DMS79 treated with DMSO at 0.1 percent for 48 hours (cell line): ENCODE data around the gene ATP8B4.

ENCODE experiments used
- DNase-seq: peaks from one replicate; lab custom pipeline; 2025; lab: John Stamatoyannopoulos, UW

The ATP8B4 gene

DNA sequence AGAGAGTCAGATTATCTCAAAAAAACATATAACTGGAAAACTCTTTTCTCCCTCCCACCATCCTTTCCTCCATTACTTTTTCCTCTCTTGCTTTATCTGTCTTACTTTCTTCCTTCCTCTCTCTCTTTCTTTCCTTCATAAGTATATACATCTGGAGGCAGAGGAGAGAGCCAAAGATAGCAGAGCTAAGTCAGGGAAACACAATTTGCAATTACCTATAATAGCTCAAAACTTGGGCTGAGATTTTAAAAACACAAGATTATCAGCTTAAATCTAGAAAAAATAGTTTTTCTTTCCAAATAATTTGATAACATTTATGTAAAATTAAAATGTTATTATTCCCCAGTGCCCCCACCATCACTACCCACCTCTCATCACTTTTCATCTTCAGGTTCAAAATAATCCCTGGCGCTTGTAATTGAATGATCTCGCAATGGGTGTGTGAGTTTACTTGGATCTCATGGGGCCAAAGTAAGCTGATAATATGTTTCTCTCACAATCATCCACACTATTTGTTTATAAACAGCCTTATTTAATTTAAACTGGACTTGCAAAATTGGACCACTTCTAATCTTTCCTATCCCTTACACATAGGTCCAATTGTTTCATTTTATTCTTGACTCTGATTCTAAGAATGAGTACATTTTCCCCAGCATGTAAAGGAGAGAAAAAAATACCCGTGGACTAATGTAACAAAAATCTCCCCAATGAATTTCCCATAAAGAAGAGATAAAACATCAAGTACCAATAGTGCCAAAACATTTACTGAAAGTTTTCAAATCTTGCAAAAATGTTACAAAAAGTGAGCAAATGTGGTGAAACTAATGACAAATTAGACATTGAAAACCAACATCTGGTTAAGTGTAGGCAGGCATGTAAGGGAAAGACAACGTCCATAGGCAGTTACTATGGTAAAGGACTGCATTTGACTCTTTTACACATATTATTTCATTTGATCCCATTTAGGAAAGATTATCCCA is 261.2 kb downstream of the ATP8B4 start:
- DNase-seq: no peak

DNA sequence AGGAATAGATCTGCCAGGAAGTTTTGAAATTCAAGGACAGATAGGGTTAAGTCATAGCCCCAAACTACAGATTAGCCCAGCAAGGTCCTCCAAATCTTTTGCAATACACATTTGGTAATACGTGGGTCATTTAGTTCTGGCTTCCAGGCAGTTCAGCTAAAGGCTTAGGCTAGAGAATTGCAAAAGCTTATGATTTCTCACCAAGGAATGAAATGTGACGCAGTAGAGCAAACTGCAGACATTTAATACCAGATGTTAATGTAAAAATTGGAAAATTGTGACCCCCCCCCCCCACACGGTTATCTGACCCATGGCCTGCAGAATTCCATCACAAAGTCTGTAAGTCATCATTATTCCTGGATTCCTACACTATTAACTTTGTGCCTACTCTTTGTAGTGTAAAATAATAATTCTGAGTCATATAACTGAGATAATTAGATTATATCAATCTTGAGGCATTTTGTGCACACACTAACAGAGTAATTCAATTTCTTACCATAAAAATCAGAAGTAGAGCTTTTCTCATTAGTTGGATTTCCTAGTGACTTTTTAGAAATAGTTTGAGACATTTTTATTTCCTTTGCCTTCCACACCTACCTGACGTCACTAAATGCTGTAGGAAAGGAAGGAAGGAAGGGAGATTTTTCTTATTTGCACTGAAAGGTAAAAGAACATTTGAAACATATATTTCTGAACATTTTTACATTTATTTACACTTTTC is 263.0 kb downstream of the ATP8B4 start:
- DNase-seq: no peak

DNA sequence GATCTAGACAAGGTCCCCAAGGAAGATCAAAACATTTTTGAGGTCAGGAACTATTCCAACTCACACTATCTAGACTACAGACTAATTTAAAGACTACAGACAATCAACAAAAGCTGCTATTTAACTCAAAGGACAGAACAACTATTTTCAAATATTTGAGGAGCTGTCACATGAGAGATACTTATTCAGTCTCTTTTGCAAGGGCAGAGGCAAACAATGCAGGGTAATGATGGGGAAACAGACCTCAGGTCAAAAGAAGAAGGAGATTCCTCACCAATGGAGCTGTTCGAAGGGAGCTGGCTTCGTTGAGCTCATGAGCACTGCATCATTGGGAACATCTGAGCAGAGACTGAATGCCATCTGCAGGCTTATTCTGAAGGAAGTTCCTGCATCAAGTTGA is 266.3 kb downstream of the ATP8B4 start:
- no peak for DNase-seq

DNA sequence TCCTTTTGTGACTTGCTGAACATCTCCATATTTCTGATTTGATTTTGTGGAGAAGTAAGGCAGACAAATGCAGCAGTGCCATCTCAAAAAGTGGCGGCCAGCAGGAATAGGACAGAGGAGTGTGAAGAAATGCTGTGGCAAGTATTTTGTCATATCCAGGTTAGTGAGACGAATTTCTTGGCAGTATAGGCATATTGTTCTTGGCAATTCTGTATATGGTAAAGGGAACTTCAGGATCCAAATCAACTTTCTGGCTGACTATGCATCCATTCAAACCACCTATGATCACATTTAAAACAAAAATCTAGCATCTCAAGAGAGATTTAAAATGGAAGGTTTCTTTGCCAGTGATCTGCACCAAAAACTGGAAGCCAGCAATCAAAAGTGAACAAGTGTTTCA is 270.2 kb downstream of the ATP8B4 start:
- no peak for DNase-seq

DNA sequence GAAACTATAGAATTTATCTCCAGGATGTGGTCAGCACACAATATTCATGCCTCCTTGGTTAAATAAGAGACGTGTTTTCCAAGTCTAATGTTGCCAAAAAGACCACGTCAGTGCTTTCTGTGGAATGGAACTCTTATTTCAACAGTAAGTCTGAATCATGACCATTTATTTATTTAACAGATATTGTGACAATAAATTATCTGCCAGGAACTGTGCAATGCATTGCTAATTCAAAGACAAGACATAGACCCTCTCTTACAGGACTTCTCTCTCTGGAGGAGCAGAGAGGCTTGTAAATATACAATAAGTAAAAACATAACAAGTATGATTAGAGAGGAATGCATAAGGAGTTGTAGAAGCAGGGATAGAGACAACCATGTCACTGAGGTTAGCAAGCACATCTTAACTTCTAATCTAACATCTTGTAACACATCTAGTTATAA is 270.7 kb downstream of the ATP8B4 start:
- no peak for DNase-seq

DNA sequence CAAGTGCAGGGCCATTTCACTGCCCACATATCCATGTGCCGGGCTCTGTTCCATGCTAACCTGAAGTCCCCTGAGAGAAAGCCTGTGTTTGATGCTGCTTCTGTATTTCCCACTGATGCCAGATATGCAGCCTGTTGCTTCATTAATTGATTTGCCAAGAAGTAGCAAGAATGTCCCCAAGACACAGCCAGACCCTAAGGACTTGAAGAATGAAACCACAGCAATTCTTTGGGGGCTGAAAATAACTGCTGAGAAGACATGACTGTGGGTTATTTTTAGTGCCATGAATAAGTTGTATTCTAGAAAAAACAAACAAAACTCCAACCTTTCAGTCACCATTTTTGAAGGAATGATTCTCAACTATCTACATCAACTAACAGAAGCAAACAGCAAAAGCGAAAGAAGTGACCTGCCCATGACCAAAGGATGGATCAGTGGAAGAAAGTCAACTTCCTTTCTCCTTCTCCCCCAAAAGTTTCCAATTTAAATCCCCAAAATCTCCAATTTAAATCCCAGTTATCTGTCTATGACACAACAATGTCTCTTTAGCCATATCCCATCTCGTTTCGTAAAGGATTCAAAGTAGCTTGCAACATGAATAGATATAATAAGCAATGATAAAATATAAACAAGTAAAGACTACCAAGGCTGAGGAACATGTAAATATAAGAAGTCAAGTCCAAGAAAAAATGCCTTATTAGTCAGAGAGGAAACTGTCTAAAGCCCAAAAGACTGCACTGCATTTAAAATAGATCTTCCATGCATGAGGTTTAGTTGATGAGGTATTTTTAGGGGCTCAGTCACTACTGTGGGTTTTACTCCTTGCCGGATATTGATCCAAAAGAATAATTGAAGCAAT is 271.4 kb downstream of the ATP8B4 start:
- no peak for DNase-seq

DNA sequence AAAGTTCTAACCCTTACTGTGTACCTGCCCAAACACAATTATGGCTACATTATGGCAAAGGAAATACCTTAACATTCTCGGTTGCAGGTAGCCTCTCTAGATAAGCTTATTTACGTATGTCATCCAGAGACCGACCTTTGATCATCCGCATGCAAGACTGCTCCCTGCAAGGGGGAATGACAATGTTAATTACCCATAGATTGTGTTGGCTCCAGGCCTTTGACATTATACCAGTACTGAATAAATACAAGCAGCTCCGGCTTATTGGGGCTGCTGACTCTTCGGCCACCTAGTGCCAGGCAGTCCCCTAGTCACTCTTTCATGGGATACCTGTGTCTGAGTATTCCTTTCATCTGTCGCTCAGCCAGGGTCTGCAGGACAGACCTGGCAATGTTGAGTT is 274.6 kb downstream of the ATP8B4 start:
- no peak for DNase-seq

DNA sequence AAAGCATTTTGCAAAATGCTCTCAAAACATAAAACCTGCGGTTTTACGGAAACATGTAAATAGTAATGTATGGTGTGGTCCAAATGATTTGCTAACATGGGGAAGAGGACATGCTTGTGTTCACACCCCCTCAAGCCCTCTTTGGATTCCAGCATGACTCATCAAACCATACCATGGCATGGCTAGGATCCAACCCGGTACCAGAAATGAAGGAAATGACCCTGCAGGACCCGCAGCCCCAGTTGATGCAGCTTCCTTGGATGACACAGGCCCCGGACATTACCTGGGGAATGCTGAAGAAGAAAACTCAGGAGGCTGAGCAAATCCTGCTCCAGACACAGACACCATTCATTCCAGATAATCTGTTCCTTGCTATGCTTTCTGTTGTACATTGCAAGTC is 275.3 kb downstream of the ATP8B4 start:
- no peak for DNase-seq

DNA sequence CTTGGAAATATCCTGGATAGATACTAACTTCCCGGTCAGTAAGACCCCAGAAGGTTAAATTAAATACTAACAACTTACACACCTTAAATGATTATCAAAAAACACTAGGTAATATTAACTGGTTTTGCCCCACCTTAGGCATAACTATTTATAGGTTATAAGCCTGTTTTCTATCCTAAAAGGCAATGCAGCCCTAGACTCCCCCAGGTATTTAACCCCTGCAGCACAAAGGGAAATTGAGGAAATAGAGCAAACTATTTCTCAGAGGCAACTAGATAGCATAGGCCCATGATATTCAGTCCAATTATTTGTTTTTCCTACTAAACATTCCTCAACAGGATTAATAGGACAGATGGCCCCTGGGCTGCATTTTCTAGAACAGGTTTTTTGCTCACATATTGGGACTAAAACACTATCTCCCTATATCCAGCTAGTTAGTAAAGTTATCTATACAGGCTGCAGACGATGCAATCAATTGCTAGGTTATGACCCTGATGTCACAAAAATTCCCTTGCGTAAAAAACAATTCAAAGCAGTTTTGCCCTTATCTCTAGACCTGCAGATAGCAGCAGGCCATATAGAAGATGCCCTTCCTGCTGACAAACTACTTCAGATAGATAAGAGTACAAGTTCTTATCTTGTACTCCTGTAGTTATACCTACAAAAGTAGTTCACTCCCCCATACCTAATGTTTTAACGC is 276.9 kb downstream of the ATP8B4 start:
- DNase-seq: no peak

DNA sequence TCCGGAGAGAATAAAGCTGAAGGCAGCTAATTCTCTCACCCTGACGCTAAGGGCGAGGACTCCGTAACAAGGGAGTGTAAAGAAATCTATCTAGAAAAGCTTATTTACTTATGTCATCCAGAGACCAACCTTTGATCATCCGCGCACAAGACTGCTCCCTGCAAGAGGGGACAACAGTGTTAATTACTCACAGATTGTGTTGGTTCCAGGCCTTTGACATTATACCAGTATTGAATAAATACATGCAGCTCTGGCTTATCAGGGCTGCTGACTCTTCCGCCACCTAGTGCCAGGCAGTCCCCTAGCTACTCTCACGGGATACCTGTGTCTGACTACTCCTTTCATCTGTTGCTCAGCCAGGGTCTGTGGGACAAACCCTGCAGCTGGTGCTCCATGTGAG is 286.5 kb downstream of the ATP8B4 start:
- DNase-seq: no peak

DNA sequence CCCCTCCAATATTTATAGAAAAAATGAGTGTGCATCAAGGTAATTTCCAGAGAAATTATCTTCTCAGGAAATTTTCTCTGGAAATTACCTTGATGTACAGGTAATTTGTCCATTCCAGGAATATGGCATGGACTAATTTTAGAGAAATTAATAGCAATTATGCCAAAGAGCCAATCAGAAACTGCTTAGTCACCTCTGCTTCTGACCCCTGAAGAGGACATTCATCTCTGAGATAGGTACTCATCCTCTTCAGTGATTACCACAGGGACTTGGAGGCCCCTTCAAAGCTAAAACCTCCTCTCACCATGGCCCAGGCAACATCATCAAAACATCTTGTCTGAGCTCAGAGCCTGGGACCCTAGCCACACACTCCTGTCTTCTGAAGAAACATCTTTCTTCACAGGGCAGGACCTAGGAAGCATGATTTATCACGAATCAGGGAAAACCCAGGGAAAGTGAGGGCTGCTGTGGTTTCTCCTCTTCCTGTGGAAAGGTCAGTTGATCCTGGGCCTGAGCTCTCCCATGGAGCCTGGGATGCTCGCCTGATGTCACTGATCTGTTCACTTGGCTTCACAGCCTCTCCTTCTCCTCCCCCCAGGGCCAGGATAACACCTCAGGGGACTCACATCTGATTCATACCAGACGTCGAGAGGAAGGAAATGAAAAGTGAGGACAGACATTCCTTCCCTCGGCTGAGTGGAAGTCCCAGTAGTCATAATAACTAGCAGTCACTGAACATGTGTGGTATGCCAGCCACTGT is 287.6 kb downstream of the ATP8B4 start:
- DNase-seq: no peak

DNA sequence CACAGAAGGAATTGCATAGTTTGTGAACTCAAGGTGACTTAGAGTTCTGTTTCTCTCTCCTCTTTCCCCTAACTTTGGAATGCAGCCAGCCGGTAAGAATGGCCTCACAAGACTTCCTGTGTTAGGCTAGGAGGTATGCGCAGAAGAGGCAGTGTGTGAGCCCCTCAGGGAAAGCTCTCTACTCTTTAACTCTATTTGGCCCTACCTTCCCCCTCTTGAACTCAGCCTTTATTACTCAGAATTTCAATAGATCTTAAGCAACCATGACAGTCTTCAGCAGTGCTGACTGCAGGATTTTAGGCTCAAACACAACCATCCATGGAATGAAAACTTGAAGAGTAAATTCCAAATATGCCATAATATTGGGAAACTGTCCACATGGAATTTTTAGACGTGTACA is 288.6 kb downstream of the ATP8B4 start:
- DNase-seq: no peak

DNA sequence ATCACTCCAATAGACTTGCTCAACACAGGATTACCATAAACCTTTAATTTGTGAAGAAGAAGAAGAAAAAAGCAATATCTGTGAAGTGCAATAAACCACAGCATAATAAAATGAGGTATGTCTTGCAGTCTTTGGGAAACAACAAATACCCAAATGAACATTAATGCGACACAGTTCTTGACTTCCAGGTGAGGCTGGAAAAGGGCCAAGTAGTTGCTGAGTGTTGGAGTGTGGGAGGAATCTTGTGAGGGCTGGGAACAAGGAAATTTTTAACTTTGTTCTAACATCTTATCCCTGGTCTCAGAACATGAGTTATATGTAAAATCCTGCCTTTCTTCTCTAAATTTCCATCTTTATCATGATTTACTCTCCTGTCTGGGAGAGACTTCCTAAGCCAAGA is 291.7 kb downstream of the ATP8B4 start:
- no peak for DNase-seq

DNA sequence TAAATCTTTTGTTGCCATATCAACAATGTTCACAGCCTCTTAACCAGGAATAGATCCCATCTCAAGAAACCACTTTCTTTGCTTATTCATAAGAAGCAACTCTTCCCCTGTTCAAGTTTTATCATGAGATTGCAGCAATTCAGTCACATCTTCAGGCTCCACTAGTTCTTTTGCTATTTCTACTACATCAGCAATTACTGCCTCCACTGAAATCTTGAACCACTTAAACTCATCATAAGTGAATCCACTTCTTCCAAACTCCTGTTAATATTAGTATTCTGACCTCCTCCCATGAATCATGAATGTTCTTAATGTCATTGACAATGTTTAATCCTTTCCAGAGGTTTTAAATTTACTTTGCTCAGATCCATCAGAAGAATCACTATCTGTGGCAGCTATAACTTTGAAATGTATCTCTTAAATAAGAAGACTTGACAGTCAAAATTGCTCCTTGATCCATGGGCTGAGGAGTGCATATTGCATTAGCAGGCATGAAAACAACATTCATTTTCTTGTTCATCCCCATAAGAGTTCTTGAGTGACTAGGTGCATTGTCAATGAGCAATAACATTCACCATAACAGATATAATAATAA is 292.3 kb downstream of the ATP8B4 start:
- DNase-seq: no peak

DNA sequence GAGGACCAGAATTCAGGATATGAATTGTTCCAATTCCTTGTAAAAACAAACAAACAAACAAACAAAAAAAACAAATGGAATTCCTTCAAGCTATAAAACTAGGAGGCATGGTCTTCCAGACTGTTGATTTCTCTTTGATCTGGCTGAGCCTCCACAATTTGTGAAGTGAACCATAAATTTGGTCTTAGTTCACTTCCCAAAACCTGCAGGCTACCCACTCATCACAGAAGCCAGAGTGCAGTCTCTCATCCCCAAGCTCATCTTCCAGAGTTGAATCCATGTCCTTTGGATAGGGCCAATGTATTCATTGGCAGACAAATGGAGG is 294.3 kb downstream of the ATP8B4 start:
- DNase-seq: no peak

DNA sequence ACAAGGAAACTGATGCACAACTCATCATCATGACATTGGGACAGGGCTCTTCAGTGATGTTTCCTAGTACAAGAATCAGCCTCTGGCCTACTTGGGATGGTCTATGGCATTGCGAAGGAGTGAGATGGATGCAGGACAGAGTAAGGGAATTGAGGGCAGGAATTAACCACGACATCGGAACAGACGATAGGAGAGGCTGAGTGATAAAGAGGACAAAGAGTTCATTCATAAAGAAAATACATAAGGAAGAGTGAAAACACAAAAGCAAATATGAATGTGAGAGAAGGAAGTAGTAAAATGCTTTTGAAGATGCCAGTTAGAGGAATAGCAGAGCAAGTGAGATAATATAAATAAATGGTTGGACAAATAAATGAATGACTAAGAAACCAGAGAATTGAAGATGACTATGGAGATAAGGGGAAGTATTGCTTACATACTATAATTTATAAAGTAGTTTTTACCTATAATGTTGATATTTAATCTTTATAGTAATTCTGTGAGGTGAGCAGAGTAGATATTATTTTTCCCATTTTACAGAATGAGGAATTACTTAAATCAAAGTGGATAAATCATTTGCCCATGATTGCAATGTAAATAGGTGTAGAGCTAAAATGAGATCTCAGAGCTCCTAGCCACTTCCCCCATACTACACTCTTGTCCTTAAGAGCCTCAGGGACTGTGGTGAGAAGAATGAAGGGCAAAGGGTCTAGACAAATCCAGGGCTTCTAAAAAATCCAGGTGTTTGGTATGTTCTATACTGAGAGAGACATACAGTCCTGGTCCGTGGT is 294.9 kb downstream of the ATP8B4 start:
- DNase-seq: no peak

DNA sequence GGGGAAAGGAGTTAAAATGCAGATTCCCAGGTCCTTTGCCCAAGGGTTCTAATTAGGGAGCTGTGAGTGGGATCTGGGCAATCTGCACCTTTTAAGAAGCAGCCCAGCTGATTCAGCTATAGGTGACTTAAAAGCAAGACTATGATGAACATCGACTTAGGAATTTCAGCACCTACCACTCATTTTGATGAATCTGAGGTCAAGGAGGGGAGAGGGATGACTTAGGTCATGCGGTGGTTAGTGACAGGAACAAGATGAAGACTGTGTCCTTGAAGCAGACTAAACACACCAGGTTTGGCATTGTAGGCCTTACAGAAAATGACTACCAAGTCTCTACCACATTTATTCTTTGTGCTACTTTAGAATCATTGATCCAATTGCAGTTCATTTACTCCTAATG is 301.9 kb downstream of the ATP8B4 start:
- DNase-seq: no peak

DNA sequence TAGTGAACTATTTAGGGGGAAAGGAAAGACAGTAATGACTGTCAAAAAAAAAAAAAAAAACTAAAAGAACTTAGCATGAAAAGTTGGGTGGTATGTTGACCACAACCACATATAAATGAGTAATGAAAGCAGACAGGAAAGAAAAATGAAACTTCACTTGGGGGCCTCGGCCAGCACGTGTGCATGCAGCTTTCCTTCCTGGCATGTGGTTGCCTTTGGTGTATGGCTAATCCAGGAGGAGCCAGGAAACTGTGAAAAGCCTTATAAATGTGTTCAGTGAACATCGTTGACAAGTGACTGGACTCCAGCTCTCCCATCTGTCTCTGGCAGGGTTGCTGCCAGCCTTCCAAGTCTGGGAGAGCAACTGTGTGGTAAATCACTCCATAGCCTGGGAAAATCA is 303.1 kb downstream of the ATP8B4 start:
- no peak for DNase-seq

DNA sequence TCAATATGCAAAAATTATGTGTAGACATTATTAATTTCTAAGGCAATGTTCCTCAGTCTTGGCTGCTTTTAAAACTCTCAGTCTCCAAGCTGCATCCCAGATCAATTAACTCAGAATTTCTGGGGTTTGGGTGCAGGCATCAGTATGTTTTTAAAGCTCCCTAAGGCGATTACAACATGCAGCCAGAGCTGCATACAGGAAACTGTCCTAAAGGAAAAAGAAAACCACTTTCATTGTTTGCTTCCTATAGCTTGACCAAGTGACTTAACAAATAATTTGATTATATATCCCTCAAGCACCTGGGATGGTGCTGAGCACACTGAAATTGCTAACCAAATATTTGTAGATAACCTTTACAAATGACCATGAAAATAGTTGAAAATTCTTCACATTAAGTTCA is 303.5 kb downstream of the ATP8B4 start:
- no peak for DNase-seq

DNA sequence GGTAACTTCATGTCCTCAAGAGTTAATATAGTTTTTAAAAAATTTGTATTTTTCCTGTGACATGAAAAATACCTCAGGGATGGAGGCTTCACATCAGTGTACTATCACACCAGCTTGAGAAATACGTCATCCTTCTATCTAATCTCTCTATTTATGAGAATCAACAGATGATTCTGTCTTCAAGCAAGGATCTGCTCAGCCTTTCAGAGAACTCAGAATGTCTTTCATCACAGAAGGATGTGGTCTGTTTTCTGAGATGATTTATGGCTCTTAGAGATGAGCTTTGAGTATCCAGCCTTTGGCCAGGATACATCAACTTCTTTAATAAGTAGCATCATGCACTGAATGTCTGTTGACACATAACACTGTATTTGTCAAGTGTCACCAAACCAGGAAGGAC is 304.3 kb downstream of the ATP8B4 start:
- no peak for DNase-seq
